Measurements from ENCODE around the gene STAP2. TPM values are rescaled to one million over a fixed set of nuclear protein-coding genes. Genes with fewer than 3 reads are reported as not detected.

The STAP2 gene
- polyA plus RNA-seq, 1 donor (not counting 4 experiments of a cell fraction or from before 2014, with no cell fraction given) = 60.0 TPM

- peaks cover 73% of the 10 kb centered on the region for H3K4me1 ChIP-seq (ENCODE audit: control insufficient read depth, extremely low read depth, insufficient read depth, low read length)
- peak overlapping the region; percentile 78 for H3K27ac ChIP-seq (ENCODE audit: control insufficient read depth, insufficient read depth, low read length)
- H3K36me3 ChIP-seq (ENCODE audit: control insufficient read depth in 2 of 2, extremely low read depth in 1 of 2, insufficient read depth in 2 of 2, low read length in 2 of 2) = peaks cover 7 to 11% of the 10 kb centered on the region in 2 experiments
- DNase-seq (ENCODE audit: low read depth, low spot score) = peak; percentile 92
- H3K27me3 ChIP-seq (ENCODE audit: control insufficient read depth, extremely low read depth, insufficient read depth, low read length) = no peaks in the 10 kb centered on the region
- H3K9ac ChIP-seq (ENCODE audit: control insufficient read depth, extremely low read depth, insufficient read depth, low read length) = peak overlapping the region; percentile 49
- H4K20me1 ChIP-seq (ENCODE audit: control insufficient read depth, extremely low read depth, insufficient read depth, low read length) = peaks cover 19% of the 10 kb centered on the region
- peaks cover 60% of the 10 kb centered on the region for H3K79me2 ChIP-seq (ENCODE audit: control insufficient read depth, insufficient read depth, low read length)
- FAIRE-seq = peak; percentile 82
- TF ChIP-seq EZH2 (IDR thresholded peaks at IDR 0.05; ENCODE audit: low read length) (no peak), CTCF (optimal IDR thresholded peaks at IDR 0.05 in 1 of 3, IDR thresholded peaks at IDR 0.05 in 1 of 3, conservative IDR thresholded peaks at IDR 0.05 in 1 of 3; ENCODE audit: extremely low read depth in 1 of 3, insufficient read depth in 2 of 3, low read length in 3 of 3) (peak in 1 of 3 experiments; percentile 25)
- H2AFZ ChIP-seq (ENCODE audit: control insufficient read depth, low read length) = no peak overlapping the region
- peaks cover 10% of the 10 kb centered on the region for H3K9me1 ChIP-seq (ENCODE audit: control insufficient read depth, extremely low read depth, insufficient read depth, low read length)
- H3K4me2 ChIP-seq (ENCODE audit: control insufficient read depth, extremely low read depth, insufficient read depth, low read depth, low read length) = peak overlapping the region; percentile 76
- dilution Hi-C loops (cut with MboI; ENCODE audit: extremely low pct_ligation_motif_present, low sequenced_read_pairs) = no loop called here
- no peaks in the 10 kb centered on the region for H3K9me3 ChIP-seq (ENCODE audit: control insufficient read depth, low read depth, low read length)
- peak overlapping the region in 2 of 3 experiments; percentile 5 to 36 for H3K4me3 ChIP-seq (ENCODE audit: control insufficient read depth in 2 of 3, extremely low read depth in 1 of 3, insufficient read depth in 2 of 3, low read depth in 1 of 3, low read length in 3 of 3)
These were observed 41.0 kb upstream of the STAP2 start for GRCh38 chr19:4379383-4380253.

- Histone ChIP-seq H3K4me2 (ENCODE audit: control insufficient read depth, extremely low read depth, insufficient read depth, low read depth, low read length) (peak overlapping the region; percentile 43), H3K9me1 (ENCODE audit: control insufficient read depth, extremely low read depth, insufficient read depth, low read length) (peaks cover 11% of the 10 kb centered on the region), H3K9ac (ENCODE audit: control insufficient read depth, extremely low read depth, insufficient read depth, low read length) (peak overlapping the region; percentile 33), H3K4me3 (ENCODE audit: control insufficient read depth in 2 of 3, extremely low read depth in 1 of 3, insufficient read depth in 2 of 3, low read depth in 1 of 3, low read length in 3 of 3) (peak overlapping the region in 1 of 3 experiments; percentile 24), H3K36me3 (ENCODE audit: control insufficient read depth in 2 of 2, extremely low read depth in 1 of 2, insufficient read depth in 2 of 2, low read length in 2 of 2) (peaks cover 6 to 7% of the 10 kb centered on the region in 2 experiments), H2AFZ (ENCODE audit: control insufficient read depth, low read length) (no peak overlapping the region), H3K27me3 (ENCODE audit: control insufficient read depth, extremely low read depth, insufficient read depth, low read length) (no peaks in the 10 kb centered on the region), H3K9me3 (ENCODE audit: control insufficient read depth, low read depth, low read length) (no peaks in the 10 kb centered on the region), H3K27ac (ENCODE audit: control insufficient read depth, insufficient read depth, low read length) (peak overlapping the region; percentile 78), H4K20me1 (ENCODE audit: control insufficient read depth, extremely low read depth, insufficient read depth, low read length) (peaks cover 20% of the 10 kb centered on the region), H3K4me1 (ENCODE audit: control insufficient read depth, extremely low read depth, insufficient read depth, low read length) (peaks cover 79% of the 10 kb centered on the region), H3K79me2 (ENCODE audit: control insufficient read depth, insufficient read depth, low read length) (peaks cover 60% of the 10 kb centered on the region)
- no peak for FAIRE-seq
- dilution Hi-C loops (cut with MboI; ENCODE audit: extremely low pct_ligation_motif_present, low sequenced_read_pairs) = no loop called here
- TF ChIP-seq CTCF (optimal IDR thresholded peaks at IDR 0.05 in 1 of 3, IDR thresholded peaks at IDR 0.05 in 1 of 3, conservative IDR thresholded peaks at IDR 0.05 in 1 of 3; ENCODE audit: extremely low read depth in 1 of 3, insufficient read depth in 2 of 3, low read length in 3 of 3) (no peak), EZH2 (IDR thresholded peaks at IDR 0.05; ENCODE audit: low read length) (no peak)
- no peak for DNase-seq (ENCODE audit: low read depth, low spot score)
These were observed 40.3 kb upstream of the STAP2 start for GRCh38 chr19:4378886-4379285.
